Measurements from ENCODE around the gene SMIM38.

The SMIM38 gene

DNA sequence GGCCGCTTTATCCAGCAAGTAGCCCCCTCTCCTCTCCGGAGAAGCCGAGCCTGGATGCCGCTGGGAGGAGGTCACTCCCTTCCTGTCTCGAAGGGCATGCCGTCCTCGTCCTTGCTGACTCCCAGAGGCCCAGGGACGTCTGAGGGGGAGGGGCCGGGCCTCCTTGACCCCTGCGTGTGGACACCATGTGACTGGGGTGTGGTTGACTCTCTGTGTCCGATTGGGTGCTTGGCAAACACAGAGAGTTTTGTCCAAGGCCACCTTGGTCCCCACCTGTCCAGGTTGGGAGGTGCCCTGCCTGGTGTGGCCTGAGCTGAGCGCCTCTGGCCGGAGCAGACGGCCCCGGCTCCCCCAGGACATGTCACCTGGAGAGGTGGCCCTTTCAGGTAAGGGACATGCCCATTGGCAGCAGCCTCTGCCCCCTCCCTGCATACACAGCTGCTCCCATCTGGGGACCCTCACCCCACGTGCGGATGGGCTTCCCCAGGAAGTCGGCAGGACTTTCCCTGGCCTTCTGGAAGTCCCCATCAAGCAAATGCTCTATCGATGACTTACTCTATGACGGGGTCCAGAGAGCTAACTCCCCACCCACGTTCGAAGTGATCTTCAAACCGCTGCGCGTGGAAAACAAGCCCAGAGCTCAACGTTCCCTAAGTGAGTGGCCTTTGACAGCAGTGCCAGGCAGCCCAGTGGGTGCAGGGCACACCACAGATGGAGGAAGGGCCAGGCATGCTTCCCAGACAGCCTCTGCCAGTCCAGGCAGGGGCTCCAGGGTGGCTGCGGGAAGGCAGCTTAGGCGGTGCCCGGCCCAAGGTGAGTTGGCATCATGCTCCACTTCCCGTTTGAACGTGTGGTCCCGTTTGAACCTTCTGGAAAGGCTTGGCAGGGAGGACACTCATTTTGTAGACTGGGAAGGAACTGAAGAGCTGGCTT is at the start of gene SMIM38:
Gene SMIM38, plus strand, starts transcription at position 634 of the 933 bp plus-strand sequence. CDS start 1,912 bp downstream, outside the sequence.
- DNase-seq (ENCODE audit: extremely low read depth in 1 of 2, low read depth in 1 of 2) = no peak

DNA sequence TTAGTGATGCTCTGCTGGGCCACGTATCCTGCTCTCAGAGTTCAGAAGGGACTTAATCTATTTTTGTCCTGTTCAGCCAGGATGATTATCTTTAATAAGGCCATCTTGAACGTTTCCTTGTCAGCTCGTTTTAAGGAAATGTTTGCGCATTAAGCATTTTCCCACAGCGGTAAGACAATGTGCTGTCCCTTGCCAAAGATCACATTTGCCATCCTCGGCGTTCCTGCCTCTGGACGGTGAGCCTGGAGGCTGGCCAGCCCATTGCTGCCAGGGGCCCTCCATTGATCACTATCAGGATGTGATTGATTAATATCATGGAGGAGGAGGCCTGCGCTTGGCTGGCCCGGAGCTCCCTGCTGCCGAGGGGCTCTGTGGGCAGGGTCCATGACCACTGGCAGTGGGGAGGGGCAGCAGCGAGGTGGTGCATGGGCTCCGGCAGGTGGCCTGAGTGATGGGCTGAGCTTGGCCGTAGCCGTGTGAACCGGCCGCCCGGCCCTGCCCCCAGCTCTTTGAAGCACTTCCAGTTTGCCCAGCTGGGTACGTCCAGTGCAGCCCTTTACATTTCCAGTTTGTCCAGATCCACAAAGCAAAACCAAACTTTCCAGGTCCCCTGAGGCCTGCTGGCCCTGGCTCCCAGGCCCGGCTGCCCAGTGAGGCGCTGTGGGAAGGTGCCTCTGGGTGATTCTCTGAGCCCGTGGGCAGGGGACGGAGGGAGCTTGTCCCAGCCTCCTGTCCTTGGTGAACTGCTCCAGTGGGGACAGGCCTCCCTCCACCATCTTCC is 49.5 kb upstream of the SMIM38 start:
- no peak for DNase-seq (ENCODE audit: extremely low read depth in 1 of 2, low read depth in 1 of 2)

DNA sequence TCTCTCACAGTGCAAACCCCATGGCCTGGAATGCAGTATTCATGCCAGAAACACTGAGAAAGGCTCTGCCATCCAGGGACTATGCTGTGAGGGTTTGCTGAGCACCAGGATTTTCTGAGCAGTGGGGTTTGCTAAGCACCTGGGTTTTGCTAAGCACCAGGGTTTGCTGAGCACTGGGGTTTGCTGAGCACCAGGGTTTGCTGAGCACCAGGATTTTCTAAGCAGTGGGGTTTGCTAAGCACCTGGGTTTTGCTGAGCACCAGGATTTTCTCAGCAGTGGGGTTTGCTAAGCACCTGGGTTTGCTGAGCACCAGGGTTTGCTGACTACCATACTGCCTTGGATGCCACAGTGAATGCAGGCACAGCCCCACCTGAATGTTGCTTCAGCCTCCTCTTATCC is 48.3 kb upstream of the SMIM38 start:
- no peak for DNase-seq (ENCODE audit: extremely low read depth in 1 of 2, low read depth in 1 of 2)

DNA sequence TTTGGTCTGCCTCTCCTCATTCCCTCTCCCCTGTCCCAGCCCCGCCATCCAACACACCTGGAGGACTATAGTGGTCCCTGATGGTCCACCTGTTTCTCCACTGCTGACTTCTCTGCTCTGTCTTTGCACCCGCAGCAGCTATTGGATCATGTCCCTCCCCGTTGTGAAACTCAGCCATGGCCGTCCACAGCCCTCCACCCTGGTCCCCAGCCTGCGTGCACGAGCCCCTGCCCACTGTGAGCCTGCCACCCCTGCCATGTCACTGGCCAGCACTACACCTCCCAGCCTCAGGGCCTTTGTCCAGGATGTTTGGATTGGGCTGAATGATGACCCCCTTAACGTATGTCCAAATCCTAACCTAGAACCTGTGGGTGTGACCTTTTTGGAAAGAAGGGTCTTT is 47.7 kb upstream of the SMIM38 start:
- no peak for DNase-seq (ENCODE audit: extremely low read depth in 1 of 2, low read depth in 1 of 2)

GRCh38 chr11:69108559-69108958 is 47.2 kb upstream of the SMIM38 start:
- DNase-seq (ENCODE audit: extremely low read depth in 1 of 2, low read depth in 1 of 2) = no peak

- DNase-seq (ENCODE audit: extremely low read depth in 1 of 2, low read depth in 1 of 2) = no peak
Measured at GRCh38 chr11:69109101-69109500, 46.6 kb upstream of the SMIM38 start.

- DNase-seq (ENCODE audit: extremely low read depth in 1 of 2, low read depth in 1 of 2) = no peak
Measured at GRCh38 chr11:69110451-69110850, 45.3 kb upstream of the SMIM38 start.

DNA sequence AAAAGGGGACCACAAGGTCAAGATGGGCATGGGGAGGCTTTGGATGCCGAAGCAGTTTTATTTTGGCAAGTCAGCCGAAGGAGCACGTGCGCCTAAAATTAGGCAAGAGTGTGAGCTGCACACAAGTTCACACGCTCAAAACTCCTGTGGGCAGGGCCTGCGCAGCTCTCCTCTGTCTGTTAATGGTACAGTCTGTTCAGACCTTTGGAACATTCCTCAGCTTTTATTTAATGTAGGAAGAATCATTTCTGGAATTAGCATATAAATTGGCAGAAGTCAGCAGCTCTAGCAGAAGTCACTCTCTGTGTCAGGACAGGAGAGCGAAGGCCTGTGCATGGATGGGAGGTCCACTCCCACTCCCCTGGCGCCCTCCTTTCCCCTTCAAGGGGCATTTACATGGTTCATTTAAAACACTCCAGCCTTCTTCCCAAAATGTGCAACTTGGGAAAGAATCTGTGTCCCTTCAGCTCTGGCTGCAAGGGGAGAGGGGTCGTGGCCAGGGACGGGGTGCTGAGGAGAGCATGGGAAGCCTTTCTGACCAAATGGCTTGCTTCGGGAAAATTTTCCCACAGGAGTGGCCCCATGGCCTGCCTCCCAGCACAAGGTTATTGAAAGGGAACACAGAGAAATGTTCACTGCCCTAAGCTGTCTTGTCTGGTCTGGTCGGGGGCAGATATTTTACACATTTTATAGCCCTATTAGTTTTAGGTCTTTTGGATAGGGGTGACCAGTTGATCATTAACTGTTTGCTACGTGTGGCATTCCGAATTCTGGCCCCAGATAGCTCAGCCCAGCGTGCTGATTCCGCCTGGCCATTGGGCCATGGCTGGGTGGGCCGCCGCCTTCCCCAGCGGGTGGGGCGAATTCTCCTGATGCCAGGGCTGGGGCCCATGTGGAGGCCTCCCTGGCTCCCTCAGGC is 43.9 kb upstream of the SMIM38 start:
- DNase-seq (ENCODE audit: extremely low read depth in 1 of 2, low read depth in 1 of 2) = no peak

GRCh38 chr11:69113226-69113625 is 42.5 kb upstream of the SMIM38 start:
- DNase-seq (ENCODE audit: extremely low read depth in 1 of 2, low read depth in 1 of 2) = no peak

DNA sequence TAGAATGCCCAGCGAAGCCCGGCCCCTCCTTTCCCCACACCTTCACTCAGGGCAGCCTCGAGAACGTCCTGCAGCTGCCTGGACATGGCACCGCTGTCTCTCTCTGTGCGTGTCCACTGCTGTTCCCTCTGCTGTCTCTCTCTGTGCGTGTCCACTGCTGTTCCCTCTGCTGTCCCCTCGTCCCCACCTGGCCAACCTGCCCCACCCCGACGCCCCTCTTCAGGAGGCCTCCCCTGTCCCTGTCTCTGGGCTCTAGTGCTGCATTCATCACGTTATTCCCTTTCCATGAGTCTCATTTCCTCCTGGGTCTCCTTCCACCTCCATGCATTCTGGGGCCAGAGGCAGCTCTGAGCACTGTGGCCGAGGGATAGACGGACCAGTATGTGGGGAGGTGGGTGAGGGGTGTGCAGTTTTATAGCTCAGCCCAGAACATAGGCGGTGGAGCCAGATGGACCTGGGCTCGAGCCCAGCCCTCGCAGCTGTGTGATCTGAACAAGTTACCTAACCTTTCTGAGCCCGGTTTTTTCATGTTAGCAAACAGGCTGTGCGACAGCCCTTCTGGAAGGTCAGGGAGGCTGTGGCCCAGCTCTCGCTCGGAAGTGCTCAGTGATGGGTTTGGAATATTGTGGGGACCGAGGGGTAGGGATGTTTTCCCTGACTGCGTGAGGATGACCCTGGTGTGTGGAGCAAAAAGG is 41.9 kb upstream of the SMIM38 start:
- DNase-seq (ENCODE audit: extremely low read depth in 1 of 2, low read depth in 1 of 2) = no peak

DNA sequence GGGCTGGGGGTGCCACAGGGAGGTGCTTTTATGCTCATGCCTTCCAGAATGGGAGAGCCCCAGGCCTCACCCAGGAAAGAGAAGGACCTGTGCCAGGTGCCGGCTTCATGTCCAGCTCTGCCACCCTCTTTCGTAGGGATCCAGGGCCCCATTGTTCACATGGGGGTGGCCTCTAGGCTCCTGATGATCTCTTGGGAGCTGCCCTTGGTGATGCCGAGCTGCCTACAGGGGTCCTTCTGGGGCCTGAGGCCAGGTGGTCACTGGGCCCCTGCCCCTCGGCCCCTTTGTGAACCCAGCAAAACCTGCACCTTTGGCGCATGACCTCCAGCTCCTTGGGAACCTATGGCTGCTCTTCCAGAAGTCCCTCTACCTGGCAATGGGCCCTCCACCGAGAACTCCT is 41.4 kb upstream of the SMIM38 start:
- no peak for DNase-seq (ENCODE audit: extremely low read depth in 1 of 2, low read depth in 1 of 2)

DNA sequence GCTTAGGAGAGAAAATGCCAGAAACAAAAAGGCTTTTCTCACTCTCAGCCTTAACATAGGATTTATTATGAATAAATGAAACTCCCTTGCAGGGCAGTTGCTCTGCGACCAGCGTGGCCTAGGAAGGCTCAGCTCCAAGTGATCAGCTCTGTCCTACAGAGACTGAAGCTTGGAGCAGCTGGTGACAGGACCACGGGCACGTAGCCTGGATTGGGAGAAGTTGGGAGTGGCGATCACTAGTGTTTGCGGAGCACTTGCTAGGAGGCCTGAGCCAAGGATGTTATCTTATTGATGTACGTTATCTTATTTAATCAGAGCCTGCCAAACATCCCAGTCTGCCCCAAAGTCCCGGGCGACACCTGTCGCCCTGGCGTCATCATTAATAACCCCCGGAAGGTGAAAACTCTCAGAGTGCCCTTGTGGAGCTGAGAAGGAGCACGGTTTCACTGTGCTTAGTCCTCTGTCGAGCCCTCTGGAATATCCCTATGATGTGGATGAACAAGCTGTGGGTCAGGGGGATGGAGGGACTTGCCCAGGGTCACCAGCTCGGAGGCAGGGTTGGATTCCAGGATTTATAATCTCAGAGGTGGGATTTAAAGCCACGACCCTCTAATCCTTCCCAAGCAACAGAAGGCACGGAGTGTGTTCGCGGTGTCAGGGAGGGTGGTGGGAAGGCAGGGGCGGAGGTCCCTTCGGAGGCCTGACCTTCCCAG is 40.8 kb upstream of the SMIM38 start:
- DNase-seq (ENCODE audit: extremely low read depth in 1 of 2, low read depth in 1 of 2) = no peak

DNA sequence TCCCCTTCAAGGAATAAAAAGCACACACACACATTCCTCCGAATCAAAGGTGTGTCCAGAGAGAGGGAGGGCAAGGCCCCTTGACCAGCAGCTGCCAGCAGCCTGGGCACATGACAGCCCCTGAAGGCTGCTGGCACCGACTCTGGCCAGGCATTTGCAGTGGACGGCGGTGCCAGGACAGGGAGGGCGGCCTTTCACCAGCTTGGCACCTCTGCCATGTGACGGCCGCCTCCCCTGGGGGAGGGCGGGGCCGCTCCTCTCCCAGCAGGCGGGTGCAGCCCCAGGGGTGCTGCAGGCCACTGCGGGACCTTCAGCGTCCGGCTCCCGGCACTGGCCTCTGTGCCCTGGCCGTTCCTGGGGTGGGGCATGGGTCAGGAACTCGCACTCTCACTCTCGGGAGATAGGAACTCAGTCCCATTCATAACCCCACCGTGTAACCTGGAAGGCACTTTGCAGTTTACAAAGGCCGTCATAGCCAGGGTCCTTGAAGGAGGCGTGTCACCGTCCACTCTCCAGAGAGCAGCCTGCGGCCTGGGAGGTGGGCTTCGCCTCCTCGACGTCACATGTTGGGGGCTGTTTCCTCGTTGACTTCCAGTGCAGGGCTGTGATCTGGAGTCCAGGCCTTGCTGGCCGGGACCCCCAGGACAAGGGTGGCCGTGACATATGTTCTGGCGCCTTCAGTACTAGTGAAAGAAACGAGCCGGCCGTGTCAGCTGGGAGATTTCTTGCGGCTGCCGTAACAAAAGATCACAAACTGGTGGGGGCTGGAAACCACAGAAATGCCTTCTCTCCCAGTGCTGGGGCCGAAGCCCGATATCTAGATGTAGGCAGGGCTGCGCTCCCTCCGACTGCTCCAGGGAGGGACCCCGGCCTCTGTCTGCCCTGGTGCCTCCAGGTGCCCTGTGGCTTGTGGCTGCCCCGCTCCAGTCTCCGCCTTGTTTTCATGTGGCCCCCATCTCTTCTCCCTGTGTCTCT is 39.9 kb upstream of the SMIM38 start:
- no peak for DNase-seq (ENCODE audit: extremely low read depth in 1 of 2, low read depth in 1 of 2)

DNA sequence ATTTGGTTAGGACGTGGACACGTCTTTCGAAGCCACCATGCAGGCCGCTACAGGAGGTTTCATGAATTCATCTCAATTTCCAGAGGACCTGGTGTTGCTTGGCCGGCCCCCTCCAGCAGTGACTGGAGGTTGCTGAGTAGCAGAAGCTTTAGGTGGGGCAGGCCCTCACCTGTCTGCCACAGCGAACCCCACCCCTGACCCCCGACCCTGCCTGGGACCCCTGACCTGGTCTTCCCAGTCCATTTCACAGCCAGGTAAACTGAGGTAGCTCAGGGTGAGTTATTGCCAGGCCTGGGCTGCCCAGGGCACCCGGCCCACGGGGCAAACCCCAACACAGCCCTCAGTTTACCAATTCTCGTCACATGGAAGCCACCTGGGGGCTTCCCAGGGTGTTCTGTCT is 39.1 kb upstream of the SMIM38 start:
- no peak for DNase-seq (ENCODE audit: extremely low read depth in 1 of 2, low read depth in 1 of 2)

- DNase-seq (ENCODE audit: extremely low read depth in 1 of 2, low read depth in 1 of 2) = no peak
Measured at GRCh38 chr11:69119190-69119589, 36.5 kb upstream of the SMIM38 start.

GRCh38 chr11:69120096-69120875 is 35.4 kb upstream of the SMIM38 start:
- DNase-seq (ENCODE audit: extremely low read depth in 1 of 2, low read depth in 1 of 2) = no peak

- no peak for DNase-seq (ENCODE audit: extremely low read depth in 1 of 2, low read depth in 1 of 2)
Measured at GRCh38 chr11:69121021-69121420, 34.7 kb upstream of the SMIM38 start.

Measured in activated CD8-positive, alpha-beta memory T cell treated with anti-CD3 and anti-CD28 coated beads for 1 hour (primary cell).